ENCODE measurements around the gene CDC42EP5.
"Not testable (repeated sequence)": the region's sequence is repeated elsewhere in the genome, so short reads cannot be mapped to it uniquely, and the experiment has no call there.

Gene CDC42EP5

GRCh38 chr19:54489341-54489740, 16.2 kb upstream of the CDC42EP5 start:
- no peak for DNase-seq (ENCODE audit: low read depth in 2 of 2)

- DNase-seq (ENCODE audit: low read depth in 2 of 2), result no peak
These were observed 12.8 kb upstream of the CDC42EP5 start for GRCh38 chr19:54485851-54486250.

- no peak for DNase-seq (ENCODE audit: low read depth in 2 of 2)
These were observed 11.4 kb upstream of the CDC42EP5 start for GRCh38 chr19:54484451-54484850.

- DNase-seq (ENCODE audit: low read depth in 2 of 2), result no peak
These were observed 9.8 kb upstream of the CDC42EP5 start for GRCh38 chr19:54482889-54483288.

- peak; percentile 11 to 23 for DNase-seq (ENCODE audit: low read depth in 2 of 2)
These were observed 8.3 kb upstream of the CDC42EP5 start for GRCh38 chr19:54481326-54481930.

- no peak for DNase-seq (ENCODE audit: low read depth in 2 of 2)
These were observed 7.0 kb upstream of the CDC42EP5 start for GRCh38 chr19:54480051-54480450.

GRCh38 chr19:54478677-54479266, 5.7 kb upstream of the CDC42EP5 start:
- peak; percentile 11 to 17 for DNase-seq (ENCODE audit: low read depth in 2 of 2)

- no peak for DNase-seq (ENCODE audit: low read depth in 2 of 2)
These were observed 4.6 kb upstream of the CDC42EP5 start for GRCh38 chr19:54477650-54478049.

GRCh38 chr19:54475706-54476105, 2.6 kb upstream of the CDC42EP5 start:
- no peak for DNase-seq (ENCODE audit: low read depth in 2 of 2)

- no peak for DNase-seq (ENCODE audit: low read depth in 2 of 2)
These were observed 836 bp upstream of the CDC42EP5 start for GRCh38 chr19:54473892-54474372.

GRCh38 chr19:54470991-54471782, 1.9 kb downstream of the CDC42EP5 start:
- DNase-seq (ENCODE audit: low read depth in 2 of 2), result no peak

GRCh38 chr19:54470276-54470887, 2.7 kb downstream of the CDC42EP5 start:
- DNase-seq (ENCODE audit: low read depth in 2 of 2), result no peak

- DNase-seq (ENCODE audit: low read depth in 2 of 2), result no peak
These were observed 3.6 kb downstream of the CDC42EP5 start for GRCh38 chr19:54469496-54469934.

GRCh38 chr19:54466110-54466480, 7.0 kb downstream of the CDC42EP5 start:
- not testable (repeated sequence) for DNase-seq (ENCODE audit: low read depth in 2 of 2)

- no peak for DNase-seq (ENCODE audit: low read depth in 2 of 2)
These were observed 7.5 kb downstream of the CDC42EP5 start for GRCh38 chr19:54465426-54466109.

GRCh38 chr19:54464630-54465425, 8.3 kb downstream of the CDC42EP5 start:
- peak in 1 of 2 experiments; percentile 49 for DNase-seq (ENCODE audit: low read depth in 2 of 2)

GRCh38 chr19:54464044-54464629, 9.0 kb downstream of the CDC42EP5 start:
- DNase-seq (ENCODE audit: low read depth in 2 of 2), result peak; percentile 48 to 51

- DNase-seq (ENCODE audit: low read depth in 2 of 2), result peak; percentile 97 to 98
These were observed 9.5 kb downstream of the CDC42EP5 start, which contains the start of gene LENG9 for GRCh38 chr19:54463531-54464043. TSS of gene LENG9 (minus strand) at chr19:54463778. CDS start at chr19:54463526, 252 bp downstream.

- DNase-seq (ENCODE audit: low read depth in 2 of 2), result peak; percentile 49 to 53
These were observed 10.2 kb downstream of the CDC42EP5 start for GRCh38 chr19:54462655-54463530.
